Transverse colon (tissue), 3 donors: ENCODE measurements around the gene CDH22.

Source experiments
- CTCF ChIP-seq, 5 experiments: fragments of 200-600 bp in 3 of 5; fragments of 450-650 bp in 2 of 5; sonication (generic) in 3 of 5; IDR thresholded peaks; 1 replicate in 2 of 5; 2 replicates in 3 of 5; pipeline ENCODE4 v1.5.1; 2016 to 2017; ENCODE audit warnings: antibody characterized with exemption in 5 of 5, inconsistent platforms in 3 of 5, mild to moderate bottlenecking in 2 of 5, moderate library complexity in 1 of 5
- POLR2A ChIP-seq: fragments of 450-650 bp; IDR thresholded peaks from one replicate; pipeline ENCODE4 v1.6.1; 2016; ENCODE audit warnings: antibody characterized with exemption, mild to moderate bottlenecking, moderate library complexity

- TF ChIP-seq POLR2A: no peak
- no peak for TF ChIP-seq CTCF (IDR thresholded peaks at IDR 0.05)
Measured at GRCh38 chr20:46154305-46154704, 154.0 kb downstream of the CDH22 start.
